Measurements from ENCODE around the gene SPHK1.

DNA sequence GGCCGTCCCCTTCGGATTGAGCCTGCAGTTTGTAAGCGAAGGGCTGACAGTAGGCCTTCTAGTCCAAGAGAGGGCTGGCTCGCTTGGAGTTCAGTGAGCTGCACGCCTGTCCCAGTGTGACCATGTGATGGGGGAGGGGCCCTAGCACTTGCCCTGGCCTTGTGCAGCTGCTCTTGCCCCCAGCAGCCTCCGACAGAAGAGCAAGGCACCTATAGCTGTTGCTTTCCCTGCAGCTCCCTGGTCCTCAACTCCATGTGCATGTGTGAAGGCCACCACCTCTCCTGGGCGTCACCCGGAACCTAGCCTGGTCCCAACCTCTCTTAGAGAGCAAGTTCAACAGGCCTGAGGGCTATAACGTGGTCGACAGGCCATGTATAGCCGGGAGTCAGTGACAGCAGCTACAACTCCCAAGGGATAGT lies 5.6 kb downstream of the SPHK1 start:
- TF ChIP-seq, protein P1, sequence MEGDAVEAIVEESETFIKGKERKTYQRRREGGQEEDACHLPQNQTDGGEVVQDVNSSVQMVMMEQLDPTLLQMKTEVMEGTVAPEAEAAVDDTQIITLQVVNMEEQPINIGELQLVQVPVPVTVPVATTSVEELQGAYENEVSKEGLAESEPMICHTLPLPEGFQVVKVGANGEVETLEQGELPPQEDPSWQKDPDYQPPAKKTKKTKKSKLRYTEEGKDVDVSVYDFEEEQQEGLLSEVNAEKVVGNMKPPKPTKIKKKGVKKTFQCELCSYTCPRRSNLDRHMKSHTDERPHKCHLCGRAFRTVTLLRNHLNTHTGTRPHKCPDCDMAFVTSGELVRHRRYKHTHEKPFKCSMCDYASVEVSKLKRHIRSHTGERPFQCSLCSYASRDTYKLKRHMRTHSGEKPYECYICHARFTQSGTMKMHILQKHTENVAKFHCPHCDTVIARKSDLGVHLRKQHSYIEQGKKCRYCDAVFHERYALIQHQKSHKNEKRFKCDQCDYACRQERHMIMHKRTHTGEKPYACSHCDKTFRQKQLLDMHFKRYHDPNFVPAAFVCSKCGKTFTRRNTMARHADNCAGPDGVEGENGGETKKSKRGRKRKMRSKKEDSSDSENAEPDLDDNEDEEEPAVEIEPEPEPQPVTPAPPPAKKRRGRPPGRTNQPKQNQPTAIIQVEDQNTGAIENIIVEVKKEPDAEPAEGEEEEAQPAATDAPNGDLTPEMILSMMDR (IDR thresholded peaks at IDR 0.05): no peak
- no peak for TF ChIP-seq SIN3A (IDR thresholded peaks at IDR 0.05; ENCODE audit: borderline replicate concordance, insufficient read depth, low read depth, low read length)

Data from Panc1 (cell line).